HS-5 (cell line): ENCODE data around the gene SUN1.
"Not testable (repeated sequence)": the region's sequence is repeated elsewhere in the genome, so short reads cannot be mapped to it uniquely, and the experiment has no call there.

Experiments used
- DNase-seq: peaks from one replicate; pipeline ENCODE4 v3.0.0-alpha.2; 2012; ENCODE audit warnings: low read depth

SUN1 gene

DNA sequence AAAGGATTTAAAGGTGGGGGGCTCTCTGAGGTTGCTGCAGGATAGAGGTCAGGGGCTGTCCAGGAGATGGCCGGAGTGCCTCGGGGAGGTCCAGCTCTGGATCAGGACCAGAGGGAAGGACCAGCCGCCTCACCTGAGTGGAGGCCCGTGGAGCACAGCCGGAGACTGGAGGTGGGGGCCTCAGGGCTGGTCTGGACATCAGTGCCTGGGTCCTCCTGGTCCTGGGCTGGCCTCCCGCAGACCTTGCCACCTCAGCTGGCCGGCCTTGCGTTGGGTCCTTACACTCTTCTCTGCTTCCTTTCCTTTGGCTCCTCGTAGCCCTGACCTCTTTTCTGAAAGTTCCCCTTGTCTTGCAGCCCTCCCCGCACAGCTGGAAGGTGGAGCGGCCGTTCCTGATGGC lies 2.0 kb downstream of the SUN1 start:
- DNase-seq: no peak

DNA sequence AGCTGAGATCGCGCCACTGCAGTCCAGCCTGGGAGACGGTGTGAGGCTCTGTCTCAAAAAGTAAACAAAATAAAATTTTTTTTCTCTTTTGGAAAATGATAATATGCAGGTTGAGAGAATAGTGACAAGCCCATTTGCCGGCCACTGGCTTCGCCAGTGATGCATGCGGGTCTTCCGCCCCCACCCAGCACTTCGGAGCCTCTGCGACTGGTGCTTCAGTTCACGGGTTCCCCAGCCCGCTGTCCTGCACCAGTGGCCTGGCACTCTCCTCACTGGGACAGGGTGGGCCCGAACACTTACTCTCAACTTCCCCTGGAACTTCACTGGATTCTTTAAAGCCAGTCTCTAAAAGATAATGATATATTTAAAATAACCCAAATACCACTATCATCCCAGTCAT lies 2.7 kb downstream of the SUN1 start:
- no peak for DNase-seq

DNA sequence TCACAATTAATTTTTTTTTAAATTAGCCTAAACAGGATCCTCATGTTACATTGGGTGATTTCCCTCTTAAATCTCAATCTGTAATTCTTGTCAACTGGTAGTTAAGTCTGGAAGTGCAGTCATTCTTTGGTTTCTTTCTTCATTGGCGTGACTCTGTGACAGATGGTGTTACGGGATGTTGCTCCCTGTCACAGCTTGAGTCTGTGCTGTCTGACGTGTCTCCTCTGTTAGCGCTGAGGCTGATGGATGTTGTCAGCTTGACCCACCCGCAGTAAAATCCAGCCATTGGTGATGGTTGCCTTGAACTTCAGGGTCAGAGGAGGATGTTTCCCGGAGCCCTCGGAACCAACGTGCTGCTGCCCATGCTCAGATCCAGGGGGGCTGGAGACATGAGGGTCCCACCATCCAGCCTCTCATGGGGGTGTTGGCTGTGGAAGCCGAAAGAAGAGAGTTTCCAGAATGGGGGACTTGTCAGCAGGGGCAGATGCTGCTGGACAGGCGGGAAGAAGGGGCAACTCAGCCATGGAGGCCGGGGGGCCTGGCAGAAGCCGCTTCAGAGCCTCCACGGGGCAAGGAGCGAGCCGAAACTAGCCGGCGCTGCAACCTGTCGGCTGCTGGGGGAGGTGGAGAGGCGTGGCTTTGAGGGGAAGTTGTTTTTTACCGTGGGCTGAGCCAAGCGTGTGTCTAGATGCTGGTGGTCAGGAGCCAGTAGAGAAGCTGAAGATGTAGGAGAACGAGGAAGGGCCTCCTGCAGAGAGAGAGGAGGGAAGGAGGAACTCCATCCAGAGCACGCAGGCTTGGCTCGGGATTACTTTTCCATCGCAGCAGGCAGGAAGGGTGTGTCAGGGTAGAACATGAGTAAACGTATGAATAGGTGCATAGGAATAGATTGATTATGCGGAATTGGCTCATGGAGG lies 3.5 kb downstream of the SUN1 start:
- DNase-seq: no peak

DNA sequence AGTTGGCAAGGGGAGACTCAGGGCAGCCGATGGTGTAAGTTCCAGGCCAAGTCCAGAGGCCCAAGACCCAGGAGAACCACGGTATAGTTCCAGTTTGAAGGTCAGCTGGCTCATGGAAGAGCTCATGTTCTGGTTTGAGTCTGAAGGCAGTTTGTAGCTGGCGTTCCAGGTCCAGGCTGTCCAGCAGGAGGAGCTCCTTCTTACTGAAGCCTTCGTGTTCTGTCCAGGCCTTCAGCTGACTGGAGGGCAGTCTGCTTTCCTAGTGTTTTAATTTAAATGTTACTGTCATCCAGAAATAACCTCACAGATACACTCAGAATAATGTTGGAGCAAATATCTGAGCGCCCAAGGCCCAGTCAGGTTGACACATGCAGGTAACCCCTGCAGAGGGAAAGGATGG lies 4.2 kb downstream of the SUN1 start:
- DNase-seq: no peak

DNA sequence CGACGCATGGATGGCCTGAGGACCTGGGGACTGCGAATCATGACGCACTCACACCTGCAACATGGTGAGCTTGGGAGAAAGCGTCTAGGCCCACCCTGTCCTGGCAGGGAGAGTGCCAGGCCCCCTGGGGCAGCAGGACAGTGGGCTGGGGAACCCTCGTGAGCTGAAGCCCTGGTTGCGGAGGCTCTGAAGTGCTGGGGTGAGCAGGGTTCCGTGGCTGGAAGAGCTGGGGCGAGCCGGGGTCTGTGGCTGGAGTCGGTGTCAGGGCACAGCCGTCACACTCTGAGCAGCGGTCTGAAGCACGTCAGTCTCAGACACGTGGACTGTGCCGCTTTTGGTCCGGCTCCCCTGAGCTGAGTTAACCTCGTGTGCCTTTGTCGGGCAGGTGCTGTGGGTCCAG lies 4.7 kb downstream of the SUN1 start:
- DNase-seq: no peak

DNA sequence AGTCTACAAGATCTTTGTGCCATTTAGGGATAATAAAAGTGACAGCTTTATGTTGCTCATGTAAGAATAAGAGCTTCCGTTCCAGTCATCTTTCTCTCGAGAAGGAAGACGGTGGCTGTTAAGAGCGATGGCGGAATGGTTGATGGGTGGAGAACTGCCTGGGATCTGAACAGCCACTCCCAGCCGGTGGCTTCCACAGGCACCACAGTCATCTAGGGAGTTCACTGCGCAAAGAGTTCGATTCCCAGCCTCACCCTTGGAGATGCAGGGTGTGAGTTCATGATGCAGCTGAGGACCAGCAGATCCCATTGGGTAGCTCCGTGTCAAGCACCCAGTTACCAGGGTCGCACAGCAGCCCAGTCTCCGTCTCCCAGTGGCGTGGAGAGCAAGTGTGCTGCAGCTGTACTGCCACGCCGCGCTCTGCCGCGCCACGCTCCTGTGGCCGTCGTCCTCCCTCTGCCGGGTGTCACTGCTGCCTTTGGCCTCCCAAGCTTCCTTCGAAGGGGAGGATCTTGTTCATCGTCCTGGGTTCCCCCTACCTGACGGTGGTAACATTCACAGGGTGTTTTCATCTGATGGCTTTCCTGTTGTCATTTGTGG lies 7.8 kb downstream of the SUN1 start:
- DNase-seq: no peak

DNA sequence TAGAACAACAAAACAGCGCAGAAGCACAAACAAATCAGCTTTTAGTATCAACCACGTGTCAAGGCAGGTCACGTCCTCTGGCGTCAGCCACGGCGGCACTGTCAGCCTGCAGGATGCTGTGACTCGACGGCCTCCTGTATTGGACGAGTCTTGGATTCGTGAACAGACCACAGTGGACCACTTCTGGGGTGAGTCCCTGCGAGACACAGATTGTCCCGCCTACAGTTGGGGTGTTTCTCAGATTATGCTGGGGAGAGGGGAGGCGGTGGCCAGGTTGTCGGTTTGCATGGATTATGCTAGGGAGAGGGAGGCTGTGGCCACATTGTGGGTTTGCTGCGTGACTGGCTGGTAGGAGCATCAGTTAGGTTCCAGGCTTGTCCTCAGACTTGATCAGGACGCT lies 9.7 kb downstream of the SUN1 start:
- DNase-seq: no peak

DNA sequence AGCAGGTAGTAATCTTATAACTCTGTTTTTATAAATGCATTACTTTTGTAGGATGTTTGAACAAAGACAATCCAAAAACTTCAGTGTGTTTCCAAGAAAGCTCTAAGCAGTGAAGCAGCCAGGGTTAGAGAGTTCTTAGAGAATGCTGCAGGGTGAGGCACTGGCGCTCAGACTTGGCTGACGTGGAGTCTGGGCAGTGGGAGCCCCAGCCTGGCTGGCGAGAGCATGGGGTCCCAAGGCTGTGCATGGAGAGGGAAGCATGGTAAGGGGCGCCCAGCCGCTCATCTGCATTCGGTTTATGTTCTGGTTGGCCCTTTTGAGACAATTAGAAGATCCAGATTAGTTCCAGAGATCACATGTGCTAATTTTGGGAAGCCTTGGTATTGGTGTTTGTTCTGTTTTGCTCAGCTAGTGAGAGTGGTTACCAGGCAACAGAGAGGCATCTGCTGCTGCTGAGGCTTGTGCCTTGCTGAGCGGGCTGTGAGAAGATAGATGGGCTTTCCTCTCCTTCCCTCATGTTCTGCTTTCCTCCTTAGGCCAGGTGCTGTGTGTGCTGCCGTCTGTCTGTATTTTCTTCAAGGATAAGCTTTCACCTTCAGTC lies 10.3 kb downstream of the SUN1 start:
- DNase-seq: no peak

DNA sequence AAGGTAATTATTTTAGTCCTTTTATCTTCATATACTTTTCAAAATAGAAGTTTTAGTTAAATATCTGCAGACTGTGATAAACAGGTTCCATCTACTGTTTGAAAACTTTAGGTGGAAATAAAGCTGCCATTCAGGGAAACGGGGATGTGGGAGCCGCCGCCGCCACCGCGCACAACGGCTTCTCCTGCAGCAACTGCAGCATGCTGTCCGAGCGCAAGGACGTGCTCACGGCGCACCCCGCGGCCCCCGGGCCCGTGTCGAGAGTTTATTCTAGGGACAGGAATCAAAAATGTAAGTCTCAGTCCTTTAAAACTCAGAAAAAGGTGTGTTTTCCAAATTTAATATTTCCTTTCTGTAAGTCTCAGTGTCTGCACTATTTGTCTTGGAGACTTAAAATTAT lies 11.0 kb downstream of the SUN1 start:
- DNase-seq: no peak

DNA sequence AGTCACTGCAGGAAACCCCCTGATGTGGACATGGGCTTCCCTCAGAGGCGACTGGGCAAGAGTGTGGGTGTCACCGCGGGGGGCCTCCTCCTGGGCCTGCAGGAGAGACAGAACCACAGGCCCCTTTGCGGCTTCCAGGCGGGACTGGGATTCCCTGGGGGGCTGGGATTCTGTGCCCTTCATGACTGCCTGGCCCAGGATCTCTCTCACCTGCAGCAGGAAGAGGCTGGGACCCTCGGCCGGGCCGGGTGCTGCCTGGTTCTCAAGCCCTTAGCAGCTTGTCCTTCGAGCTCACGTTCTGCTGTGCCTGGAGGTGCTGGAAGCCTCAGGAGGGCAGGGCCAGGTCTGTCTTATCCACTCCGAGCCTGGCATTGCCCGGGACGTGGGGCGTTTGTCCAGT lies 11.8 kb downstream of the SUN1 start:
- DNase-seq: no peak

DNA sequence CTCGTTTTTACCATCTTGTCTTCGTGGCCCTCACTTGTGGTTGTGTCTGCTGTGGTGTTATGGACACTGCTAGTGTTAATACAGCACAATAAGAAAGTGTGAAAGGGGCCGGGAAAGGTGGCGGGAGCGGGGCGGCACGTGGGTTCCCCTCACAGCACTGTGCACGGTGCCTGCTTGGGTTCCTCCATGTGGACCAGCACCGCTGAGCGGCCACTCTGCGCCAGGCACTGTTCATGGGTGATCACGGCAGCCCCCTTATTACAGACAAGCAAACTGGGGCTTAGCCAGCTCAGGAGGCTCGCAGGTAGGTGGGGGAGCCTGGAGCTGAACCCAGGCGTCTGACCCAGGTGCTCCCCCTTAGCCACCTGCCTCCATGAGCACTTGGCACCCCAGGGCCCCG lies 12.2 kb downstream of the SUN1 start:
- DNase-seq: no peak

DNA sequence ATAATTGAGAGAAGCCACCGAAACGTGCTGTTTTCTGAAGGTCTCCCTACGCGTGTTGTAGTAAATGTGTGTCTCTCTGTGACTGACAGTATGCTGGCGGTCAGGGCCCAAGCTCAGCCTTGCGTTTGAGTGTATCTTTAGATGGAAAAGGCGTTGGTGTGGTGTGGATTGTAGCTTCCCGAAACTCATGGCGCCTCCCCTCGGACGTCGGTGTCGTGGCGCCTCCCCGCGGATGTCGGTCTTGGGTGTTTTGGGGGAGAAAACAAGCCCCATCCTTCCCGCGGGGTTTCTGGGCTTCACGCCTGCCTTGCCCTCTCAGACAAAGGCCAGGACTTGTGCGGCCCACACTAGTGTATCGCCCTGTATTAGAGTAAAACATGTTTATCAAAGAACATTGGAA lies 12.8 kb downstream of the SUN1 start:
- DNase-seq: no peak

DNA sequence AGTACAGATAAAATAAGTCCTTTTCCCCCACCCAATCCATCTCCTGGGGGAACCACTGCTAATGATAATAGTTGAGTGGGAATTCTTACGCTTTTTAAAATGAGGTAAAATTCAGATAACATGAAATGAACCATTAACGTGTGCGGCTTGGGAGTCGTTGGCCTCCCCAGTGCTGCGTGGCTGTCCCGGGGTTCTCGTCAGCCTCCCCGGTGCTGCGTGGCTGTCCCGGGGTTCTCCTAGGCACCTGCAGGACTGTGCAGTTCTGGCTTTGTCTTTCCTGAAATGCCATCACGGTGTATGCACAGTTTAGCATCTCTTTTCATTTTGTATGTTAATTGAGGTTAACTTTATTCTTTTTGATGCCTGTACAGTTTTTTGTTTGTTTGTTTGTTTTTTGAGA lies 13.5 kb downstream of the SUN1 start:
- DNase-seq: no peak

DNA sequence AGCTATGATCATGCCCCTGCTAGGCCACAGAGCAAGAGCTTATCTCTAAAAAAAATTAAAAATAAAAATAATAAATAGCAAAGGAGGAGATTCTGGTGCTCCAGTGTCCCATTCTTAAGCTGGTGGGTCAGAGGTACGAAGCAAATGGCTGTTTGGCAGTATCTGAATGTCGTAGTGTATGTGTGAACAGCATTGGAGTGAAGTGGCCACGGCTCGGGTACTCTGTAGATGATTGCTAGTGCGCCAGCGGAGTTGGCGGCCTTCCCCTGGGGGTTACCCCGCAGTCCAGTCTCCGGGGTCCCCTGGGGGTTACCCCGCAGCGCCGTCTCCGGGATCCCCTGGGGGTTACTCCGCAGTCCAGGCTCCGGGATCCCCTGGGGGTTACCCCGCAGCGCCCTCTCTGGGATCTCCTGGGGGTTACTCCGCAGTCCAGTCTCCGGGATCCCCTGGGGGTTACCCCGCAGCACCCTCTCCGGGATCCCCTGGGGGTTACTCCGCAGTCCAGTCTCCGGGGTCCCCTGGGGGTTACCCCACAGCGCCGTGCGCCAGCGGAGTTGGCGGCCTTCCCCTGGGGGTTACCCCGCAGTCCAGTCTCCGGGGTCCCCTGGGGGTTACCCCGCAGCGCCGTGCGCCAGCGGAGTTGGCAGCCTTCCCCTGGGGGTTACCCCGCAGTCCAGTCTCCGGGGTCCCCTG lies 14.8 kb downstream of the SUN1 start:
- DNase-seq: not testable (repeated sequence)

DNA sequence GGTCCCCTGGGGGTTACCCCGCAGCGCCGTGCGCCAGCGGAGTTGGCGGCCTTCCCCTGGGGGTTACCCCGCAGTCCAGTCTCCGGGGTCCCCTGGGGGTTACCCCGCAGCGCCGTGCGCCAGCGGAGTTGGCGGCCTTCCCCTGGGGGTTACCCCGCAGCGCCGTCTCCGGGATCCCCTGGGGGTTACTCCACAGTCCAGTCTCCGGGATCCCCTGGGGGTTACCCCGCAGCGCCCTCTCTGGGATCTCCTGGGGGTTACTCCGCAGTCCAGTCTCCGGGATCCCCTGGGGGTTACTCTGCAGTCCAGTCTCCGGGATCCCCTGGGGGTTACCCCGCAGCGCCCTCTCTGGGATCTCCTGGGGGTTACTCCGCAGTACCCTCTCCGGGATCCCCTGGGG lies 15.5 kb downstream of the SUN1 start:
- not testable (repeated sequence) for DNase-seq

DNA sequence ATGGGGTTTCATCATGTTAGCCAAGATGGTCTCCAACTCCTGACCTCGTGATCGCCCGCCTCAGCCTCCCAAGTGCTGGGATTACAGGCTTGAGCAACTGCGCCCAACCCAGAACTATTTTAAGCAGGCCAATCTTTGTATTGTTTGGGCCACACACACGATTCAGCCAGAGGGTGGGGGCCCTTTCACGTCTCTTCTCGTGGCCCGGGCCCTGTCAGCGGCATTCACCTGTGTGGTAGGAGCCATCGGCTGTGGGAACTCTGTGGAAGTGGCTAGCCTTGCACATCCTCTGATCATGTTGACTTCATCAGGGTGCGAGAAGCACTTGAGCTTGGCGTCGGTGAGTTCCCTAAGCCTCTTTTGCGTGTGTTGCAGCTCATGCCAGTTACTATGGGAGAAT lies 16.9 kb downstream of the SUN1 start:
- no peak for DNase-seq

DNA sequence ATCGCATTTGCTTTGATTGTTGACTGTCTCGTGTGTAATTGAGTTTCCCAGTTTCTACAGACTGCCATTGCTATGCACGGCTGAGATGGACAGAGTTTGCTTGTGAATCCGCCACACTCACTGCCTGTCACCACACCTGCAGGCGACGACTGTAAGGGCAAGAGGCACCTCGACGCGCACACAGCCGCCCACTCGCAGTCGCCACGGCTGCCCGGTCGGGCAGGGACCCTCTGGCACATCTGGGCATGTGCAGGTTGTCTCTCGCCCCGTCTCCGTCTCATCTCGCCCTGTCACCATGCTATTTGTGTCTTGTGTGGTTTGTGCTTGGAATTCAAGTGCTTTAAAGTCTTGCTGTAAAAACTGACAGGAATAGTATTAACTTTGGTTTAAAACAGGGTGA lies 17.5 kb downstream of the SUN1 start:
- DNase-seq: no peak

DNA sequence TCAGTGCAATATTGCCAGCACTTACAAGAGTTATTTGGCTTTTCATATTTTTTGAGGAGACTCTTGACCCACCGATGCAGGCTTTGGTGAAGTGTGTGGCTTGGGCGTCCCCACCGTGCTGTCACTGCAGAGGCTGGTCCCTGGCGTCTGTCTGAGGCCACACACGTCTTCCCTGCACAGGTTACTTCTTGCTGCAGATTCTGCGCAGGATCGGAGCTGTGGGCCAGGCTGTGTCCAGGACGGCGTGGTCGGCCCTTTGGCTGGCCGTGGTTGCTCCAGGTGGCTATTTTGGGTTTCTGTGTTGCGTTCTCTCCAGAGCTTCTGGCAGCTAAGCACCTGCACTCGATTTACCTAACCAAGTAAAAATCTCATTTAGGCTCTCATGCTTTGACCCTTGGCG lies 18.9 kb downstream of the SUN1 start:
- no peak for DNase-seq

DNA sequence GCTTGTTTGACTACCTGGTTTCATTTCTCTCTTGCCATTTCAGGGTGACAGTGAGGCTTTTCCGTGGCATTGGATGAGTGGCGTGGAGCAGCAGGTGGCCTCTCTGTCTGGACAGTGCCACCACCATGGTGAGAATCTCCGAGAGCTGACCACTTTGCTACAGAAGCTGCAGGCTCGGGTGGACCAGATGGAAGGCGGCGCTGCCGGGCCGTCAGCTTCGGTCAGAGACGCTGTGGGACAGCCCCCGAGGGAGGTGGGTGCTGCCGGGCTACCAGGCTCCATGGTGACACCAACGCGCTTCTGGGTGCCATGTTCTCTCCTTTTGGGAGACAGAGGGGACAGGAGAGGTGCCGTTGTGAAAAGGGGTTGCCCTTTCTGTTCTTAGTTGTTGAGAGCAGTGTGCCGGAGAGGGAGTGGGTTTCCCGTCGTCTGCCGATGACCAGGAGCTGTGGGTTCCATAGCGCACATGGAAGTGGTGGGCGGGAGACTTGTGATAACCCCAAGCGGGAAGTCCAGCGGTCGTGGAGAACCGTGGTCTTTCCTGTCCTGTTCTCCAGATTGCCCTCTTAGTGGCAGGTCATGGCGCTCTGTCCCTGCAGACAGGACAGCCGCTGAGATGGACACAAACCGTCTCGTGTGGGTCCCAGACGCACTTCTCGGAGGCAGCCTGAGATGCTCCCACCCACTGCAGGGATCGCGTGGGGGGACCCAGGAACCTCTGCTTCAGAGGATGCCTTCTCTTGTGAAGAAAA lies 21.3 kb downstream of the SUN1 start:
- DNase-seq: no peak

DNA sequence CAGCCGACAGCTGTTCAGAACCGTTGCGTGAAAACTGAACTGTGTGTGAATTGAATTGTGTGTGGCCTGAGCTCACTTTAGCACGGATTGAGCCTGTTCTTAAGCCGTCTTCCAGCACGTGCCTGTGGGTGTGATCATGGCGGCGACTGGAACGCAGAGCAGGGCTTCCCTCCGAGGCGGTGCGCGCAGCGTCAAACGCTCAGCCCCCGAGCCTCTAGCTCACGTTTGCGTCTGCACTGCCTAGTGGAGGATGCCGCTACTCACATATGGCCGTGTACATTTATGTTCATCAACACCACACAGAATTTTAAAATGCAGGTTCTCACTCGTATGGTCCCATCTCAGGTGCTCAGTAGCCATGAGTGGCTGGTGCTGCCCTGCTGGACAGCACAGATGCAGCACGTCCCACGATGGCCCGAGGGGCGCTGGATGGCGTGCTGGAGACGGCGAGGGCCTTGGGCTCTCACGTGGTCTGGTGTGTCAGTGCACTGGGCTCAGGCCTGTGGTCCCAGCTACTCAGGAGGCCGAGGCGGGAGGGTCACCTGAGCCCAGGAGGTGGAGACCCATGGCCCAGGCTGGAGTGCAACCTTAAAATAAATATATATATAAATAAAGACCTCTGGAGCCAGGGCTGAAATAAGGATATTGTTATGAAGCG lies 22.0 kb downstream of the SUN1 start:
- DNase-seq: no peak

DNA sequence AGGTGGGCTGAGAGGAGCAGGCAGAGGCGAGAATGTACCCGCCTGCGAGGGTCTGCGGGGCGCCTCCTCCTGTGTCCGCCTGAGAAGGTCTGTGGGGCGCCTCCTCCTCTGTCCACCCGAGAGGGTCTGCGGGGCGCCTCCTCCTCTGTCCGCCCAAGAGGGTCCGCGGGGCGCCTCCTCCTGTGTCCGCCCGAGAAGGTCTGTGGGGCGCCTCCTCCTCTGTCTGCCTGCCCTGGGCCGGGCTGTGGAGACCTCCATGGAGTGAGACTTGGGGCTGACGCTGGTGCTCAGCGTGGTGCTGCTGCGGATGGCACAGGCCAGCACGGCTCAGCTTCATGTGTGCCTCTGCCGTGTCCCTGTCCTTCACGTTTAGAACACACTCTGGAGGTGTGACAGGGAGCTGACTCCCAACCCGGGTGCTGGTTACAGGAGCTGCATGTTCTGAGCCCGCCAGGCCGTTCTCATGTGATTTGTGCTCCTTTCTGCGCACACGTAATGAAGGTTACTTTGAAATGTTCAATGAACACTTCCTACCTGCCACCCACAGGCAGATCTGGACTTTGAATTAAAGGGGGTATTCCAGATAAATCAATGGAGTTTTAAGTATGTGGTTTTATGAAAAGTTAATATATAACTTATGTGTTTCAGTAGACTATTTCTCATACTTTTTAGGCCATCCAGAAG lies 23.6 kb downstream of the SUN1 start:
- DNase-seq: no peak
